ENCODE data around the gene CA12.

GRCh38 chr15:63381301-63382204, at the start of gene CA12:
- TF ChIP-seq CTCF (conservative IDR thresholded peaks at IDR 0.05; ENCODE audit: low read length) (no peak), EZH2phosphoT487 (IDR thresholded peaks at IDR 0.05; ENCODE audit: borderline replicate concordance) (no peak)
